C4-2B (cell line): ENCODE results near the gene MYZAP.

Experiments used
- CTCF ChIP-seq: fragments of 450-650 bp; conservative IDR thresholded peaks from 2 replicates; pipeline ENCODE4 v1.5.1; 2017; ENCODE audit warnings: mild to moderate bottlenecking
- ZFX ChIP-seq: fragments of 450-650 bp; IDR thresholded peaks from 2 replicates; pipeline ENCODE4 v1.6.1; 2017

GRCh38 chr15:57599296-57599810 lies 7.6 kb downstream of the MYZAP start:
- TF ChIP-seq CTCF (no peak), ZFX (no peak)
